Measurements from ENCODE around the gene SLC39A1. TPM values are rescaled to one million over a fixed set of nuclear protein-coding genes. Genes with fewer than 3 reads are reported as not detected.

SLC39A1 gene
- total RNA-seq, 1 donor from 2014 or later, result 107 TPM

- no peak for DNase-seq (ENCODE audit: low read depth)
- no peak for TF ChIP-seq CTCF (conservative IDR thresholded peaks at IDR 0.05; ENCODE audit: low read depth, low read length)
- no peak overlapping the region for H3K4me3 ChIP-seq (ENCODE audit: low read depth, low read length)
Observed at GRCh38 chr1:153944005-153944826, 19.1 kb downstream of the SLC39A1 start.

GRCh38 chr1:153942766-153943549 is 20.4 kb downstream of the SLC39A1 start:
- TF ChIP-seq CTCF (conservative IDR thresholded peaks at IDR 0.05; ENCODE audit: low read depth, low read length), result no peak
- no peak for DNase-seq (ENCODE audit: low read depth)
- H3K4me3 ChIP-seq (ENCODE audit: low read depth, low read length), result no peak overlapping the region

GRCh38 chr1:153941826-153942725 is 21.3 kb downstream of the SLC39A1 start:
- H3K4me3 ChIP-seq (ENCODE audit: low read depth, low read length), result no peak overlapping the region
- TF ChIP-seq CTCF (conservative IDR thresholded peaks at IDR 0.05; ENCODE audit: low read depth, low read length), result no peak
- DNase-seq (ENCODE audit: low read depth), result no peak

- no peak overlapping the region for H3K4me3 ChIP-seq (ENCODE audit: low read depth, low read length)
- no peak for TF ChIP-seq CTCF (conservative IDR thresholded peaks at IDR 0.05; ENCODE audit: low read depth, low read length)
- no peak for DNase-seq (ENCODE audit: low read depth)
Observed at GRCh38 chr1:153940756-153941155, 22.6 kb downstream of the SLC39A1 start.

GRCh38 chr1:153939476-153939875 is 23.9 kb downstream of the SLC39A1 start:
- DNase-seq (ENCODE audit: low read depth), result no peak
- no peak overlapping the region for H3K4me3 ChIP-seq (ENCODE audit: low read depth, low read length)
- no peak for TF ChIP-seq CTCF (conservative IDR thresholded peaks at IDR 0.05; ENCODE audit: low read depth, low read length)

- DNase-seq (ENCODE audit: low read depth), result no peak
- TF ChIP-seq CTCF (conservative IDR thresholded peaks at IDR 0.05; ENCODE audit: low read depth, low read length), result no peak
- H3K4me3 ChIP-seq (ENCODE audit: low read depth, low read length), result no peak overlapping the region
Observed at GRCh38 chr1:153938996-153939395, 24.3 kb downstream of the SLC39A1 start.

Data from epithelial cell of proximal tubule (primary cell).